ENCODE data around the gene LEAP2.
"Not testable (repeated sequence)": the region's sequence is repeated elsewhere in the genome, so short reads cannot be mapped to it uniquely, and the experiment has no call there.

LEAP2 gene

DNA sequence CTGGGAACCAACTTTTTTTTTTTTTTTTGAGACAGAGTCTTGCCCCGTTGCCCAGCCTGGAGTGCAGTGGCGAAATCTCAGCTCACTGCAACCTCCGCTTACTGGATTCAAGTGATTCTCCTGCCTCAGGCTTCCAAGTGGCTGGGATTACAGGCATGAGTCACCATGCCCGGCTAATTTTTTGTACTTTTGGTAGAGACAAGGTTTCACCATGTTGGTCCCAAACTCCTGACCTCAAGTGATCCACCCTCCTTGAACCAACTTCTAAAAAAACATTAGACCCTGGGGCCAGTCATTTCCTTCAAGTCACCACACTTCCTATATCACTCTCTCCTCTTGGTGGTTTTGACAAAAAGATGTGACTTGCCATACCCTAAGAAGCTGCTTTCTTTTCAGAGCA lies 32.2 kb upstream of the LEAP2 start:
- no peak for DNase-seq

DNA sequence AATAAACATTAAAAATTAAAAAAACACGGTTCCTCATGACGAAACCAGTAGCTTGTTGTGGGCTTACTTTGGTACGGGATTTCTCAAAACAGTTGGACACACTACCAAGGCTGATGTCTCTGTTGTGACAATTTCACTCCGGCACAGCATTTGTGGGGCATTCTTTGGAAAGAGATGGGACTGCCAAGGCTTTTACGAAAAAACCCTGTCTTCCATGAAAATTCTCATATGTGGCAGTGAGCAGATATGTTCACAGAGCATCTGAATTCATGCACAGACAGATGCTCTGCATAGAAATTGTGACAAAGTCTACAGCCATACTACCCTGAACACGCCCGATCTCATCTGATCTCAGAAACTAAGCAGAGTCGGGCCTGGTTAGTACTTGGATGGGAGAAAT lies 25.2 kb upstream of the LEAP2 start:
- no peak for DNase-seq

GRCh38 chr5:132849347-132849746 lies 24.1 kb upstream of the LEAP2 start:
- no peak for DNase-seq

- DNase-seq = no peak
Observed at GRCh38 chr5:132850066-132850465, 23.4 kb upstream of the LEAP2 start.

DNA sequence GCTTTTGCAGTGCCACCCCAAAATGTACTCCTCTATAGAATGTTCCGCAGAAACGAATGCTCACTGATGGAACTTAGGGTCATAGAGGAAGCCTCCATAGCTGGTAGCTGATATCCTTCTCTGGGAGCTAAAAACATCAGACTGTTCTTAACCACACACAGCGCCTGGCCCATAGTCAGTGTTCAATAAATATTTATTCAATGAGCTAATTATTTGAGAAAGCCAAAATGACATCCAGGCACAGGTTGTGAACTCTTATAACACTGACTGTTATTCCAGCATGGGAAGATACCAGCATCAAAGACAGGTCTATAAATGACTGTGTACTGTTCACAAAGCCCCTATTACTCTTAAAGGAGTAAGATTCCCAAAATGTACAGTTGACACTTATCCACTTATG lies 20.1 kb upstream of the LEAP2 start:
- DNase-seq = no peak

- no peak for DNase-seq
Observed at GRCh38 chr5:132853790-132854189, 19.7 kb upstream of the LEAP2 start.

DNA sequence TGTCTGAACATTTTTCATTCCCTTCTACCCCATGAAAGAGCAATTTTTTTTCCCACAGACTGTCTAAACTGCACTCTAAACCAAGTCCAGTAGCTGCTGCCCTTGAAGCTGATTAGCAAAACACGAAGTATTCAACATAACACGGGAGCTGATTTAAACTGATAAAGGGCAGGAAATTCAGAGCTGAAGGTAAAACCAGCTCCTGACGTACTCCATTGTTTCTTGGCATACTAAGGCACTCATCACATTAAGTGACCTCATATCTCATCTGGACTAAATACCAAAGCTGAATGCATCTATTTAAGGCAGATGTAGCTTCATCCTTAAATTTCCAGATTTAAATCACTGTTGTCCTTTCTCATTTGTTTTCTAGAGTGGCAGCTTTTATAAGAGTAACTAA lies 19.2 kb upstream of the LEAP2 start:
- DNase-seq = no peak

DNA sequence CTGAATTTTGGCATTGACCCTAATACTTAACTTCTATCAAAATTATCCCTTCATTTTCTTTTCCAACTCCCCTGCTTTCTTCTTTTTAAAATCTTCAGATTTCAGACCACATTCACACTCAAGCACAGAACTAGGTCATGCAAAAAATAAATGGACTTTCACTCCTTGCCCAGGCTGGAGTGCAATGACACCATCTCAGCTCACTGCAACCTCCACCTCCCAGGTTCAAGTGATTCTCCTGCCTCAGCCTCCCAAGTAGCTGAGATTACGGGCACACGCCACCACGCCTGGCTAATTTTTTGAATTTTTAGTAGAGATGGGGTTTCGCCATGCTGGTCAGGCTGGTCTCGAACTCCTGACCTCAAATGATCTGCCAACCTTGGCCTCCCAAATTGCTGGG lies 18.5 kb upstream of the LEAP2 start:
- DNase-seq = not testable (repeated sequence)

DNA sequence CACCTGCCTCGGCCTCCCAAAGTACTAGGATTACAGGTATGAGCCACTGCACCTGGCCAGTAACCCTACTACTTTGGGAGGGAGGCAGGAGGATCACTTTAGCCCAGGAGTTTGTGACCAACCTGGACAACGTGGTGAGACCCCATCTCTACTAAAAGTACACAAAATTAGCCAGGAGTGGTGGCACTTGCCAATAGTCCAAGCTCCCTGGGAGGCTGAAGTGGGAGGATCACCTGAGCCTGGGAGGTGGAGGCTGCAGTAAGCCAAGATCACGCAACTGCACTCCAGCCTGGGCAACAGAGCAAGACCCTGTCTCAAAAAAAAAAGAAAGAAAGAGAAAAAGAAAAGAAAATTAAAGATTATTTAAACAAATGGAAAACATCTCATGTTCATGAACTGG lies 17.5 kb upstream of the LEAP2 start:
- no peak for DNase-seq

DNA sequence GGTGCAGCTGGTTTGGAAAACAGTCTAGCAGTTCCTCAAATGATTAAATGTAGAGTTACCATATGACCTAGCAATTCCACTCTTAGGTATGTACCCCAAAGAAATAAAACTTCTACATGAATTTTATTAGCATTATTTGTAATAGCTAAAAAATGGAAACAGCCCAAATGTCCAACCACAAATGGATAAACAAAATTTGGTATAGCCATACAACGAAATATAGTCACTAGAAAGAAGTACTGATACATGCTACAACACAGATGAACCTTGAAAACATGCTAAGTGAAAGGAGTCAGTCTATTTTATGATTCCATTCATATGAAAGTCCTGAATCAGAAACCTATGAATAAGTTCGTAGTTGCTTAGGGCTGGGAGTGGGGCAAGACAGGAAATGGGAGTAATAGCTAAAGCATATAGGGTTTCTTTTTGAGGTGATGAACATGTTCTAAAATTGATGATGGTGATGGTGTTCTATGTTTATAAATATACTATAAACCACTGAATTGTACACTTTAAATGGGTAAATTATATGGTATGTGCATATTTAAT lies 13.5 kb upstream of the LEAP2 start:
- no peak for DNase-seq

DNA sequence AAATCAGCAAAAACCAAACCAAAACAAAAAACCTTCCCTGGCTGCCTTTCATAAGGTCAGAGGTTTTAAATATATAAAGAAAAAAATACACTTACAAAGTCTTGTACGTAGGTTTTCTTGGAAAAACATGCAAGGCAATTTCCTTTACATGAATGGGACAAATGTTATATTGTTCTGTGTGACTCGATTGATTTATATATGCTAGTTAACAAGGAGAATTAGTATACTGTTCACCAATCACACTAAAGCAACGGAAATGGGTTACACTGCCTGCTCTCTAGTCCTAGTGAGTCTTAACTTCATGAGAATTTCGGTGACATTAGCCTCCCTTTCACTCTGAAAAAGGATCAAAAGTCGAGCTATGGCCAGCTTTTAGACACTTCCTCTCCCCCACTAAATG lies 12.7 kb upstream of the LEAP2 start:
- DNase-seq = no peak

DNA sequence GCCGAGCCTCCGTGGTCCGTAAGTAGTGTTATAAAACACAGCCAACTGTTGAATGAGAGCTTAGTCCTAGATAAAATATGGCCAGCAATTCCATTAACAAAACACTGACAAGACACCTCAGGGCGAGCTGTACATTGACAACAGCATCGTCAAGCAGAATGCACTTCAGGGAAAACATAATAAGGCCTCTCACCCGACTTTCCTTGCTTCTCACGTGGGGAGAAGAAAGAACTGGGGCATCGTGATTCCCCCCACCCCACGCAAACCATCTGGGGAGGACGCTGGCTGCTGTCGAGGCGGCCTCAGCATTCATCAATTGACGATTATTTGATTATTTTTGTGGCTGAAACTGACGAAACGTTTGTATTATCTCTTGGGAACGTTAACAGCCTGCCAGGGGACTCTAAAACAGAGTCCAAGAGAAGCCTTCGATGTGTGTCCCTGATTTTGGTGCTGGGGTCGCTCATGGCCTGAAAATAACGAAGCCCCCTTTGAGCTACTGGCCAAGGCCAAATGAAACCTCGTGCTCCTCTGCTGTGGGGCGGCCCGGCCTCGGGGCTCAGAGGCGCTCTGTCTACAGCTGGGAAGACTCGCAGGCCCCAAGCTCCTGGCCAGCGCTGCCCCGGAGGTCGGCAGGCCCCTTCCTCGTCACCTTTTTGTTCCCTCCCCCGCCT lies 7.7 kb upstream of the LEAP2 start:
- peak in 2 of 6 experiments; percentile 26 to 27 for DNase-seq

GRCh38 chr5:132866342-132867045 lies 7.0 kb upstream of the LEAP2 start, which contains the start of the genes GDF9 and UQCRQ:
TSS of gene GDF9 (minus strand) at chr5:132866469. CDS start at chr5:132864533, 1,936 bp downstream.
TSS of gene UQCRQ (plus strand) at chr5:132866642. CDS start at chr5:132866882, 240 bp downstream.
- peak; percentile 74 to 93 (median 90) for DNase-seq

- no peak for DNase-seq
Observed at GRCh38 chr5:132867046-132867451, 6.4 kb upstream of the LEAP2 start.

GRCh38 chr5:132868754-132869153 lies 4.7 kb upstream of the LEAP2 start:
- no peak for DNase-seq

- DNase-seq = no peak
Observed at GRCh38 chr5:132870801-132871200, 2.7 kb upstream of the LEAP2 start.

- no peak for DNase-seq
Observed at GRCh38 chr5:132871459-132872284, 1.8 kb upstream of the LEAP2 start.

DNA sequence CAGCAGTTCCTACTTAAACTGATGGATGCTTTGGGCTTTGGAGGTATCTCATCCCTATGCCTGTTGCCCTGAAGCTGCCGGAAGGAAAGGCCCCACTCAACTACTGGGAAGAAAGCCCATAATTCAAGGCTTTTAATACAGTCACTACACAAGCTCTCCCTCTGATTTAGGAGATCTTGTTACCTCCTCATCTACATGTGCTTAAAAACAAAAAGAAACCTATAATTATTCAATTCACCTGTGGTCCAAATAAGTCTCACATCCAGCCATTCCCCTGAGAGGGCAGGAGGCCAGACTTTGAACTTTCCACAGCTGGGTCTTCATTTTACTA lies 715 bp upstream of the LEAP2 start:
- DNase-seq = no peak

DNA sequence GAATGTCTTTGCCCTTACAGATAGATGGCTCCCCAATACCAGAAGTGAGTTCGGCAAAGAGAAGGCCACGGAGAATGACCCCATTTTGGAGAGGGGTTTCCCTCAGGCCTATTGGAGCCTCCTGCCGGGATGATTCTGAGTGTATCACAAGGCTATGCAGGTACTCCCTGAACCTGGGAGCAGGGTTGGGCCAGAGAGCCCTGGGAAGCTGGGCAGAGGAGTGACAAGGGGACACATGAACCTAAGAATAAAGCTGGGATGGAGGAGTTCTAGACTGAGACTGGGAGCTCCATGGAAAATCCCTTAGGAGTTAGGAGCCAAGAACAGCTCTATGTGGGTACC lies 433 bp downstream of the LEAP2 start:
- DNase-seq = no peak

DNA sequence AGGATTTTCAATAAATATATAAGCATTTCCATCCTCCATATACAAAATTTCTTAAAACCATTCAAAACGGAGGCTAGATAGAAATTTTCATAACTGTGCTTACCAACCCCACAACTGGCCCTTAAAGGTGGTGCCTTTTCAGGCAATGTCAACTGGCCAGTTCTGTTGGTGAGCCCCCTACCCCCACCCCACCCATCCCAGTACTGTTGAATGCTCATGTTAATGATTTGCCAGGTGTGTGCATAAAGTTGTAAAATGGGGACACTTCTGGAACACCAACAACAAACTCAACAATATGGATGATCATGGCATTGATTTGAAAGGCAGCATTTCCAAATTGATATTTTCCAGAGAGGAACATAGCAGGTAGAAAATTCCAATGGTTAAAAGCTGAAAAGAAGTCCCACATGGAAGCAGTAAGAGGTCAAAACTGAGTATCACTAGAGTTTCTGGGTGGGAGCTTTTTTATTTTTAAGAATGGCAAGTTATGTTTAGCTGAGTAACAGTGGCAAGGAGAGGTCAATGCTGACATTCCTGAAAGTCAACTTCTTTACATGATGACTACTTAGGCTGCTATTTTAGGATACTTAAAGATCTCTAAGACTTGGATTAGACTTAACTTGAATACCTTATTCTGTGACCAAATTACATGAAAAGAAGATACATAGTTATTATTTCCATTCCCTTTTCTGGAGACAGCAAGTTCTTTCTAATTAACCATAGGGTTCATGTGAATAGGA lies 2.7 kb downstream of the LEAP2 start:
- no peak for DNase-seq

DNA sequence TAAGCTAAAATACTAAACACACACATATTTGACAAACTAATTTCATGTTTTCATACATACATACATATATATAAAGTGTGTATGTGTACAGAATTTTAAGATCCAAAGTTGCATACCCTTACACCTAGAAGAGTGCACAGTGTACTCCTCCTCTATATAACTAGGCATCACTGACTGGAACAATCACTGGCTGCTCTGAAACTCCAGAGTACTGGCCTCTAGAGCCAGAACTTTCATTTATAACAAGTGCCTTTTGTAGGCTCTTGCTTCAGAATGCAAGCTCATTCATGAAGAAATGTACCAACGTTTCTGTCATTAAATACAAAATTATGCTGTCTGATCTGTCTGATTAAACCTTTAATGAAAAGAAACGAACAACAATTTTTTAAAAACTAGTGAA lies 4.0 kb downstream of the LEAP2 start:
- DNase-seq = no peak

GRCh38 chr5:132877938-132878337 lies 4.5 kb downstream of the LEAP2 start:
- DNase-seq = no peak

Data from stimulated activated naive CD4-positive, alpha-beta T cell (primary cell).